ENCODE results near the gene RAPGEF5. TPM values are rescaled to one million over a fixed set of nuclear protein-coding genes. Genes with fewer than 3 reads are reported as not detected.

The RAPGEF5 gene
- total and polyA plus RNA-seq, 10 of the 15 experiments (the other 5 are each of a cell fraction or from before 2014, with no cell fraction given): 0.38 to 4.0 (median 1.6) TPM; not detected in 1

DNA sequence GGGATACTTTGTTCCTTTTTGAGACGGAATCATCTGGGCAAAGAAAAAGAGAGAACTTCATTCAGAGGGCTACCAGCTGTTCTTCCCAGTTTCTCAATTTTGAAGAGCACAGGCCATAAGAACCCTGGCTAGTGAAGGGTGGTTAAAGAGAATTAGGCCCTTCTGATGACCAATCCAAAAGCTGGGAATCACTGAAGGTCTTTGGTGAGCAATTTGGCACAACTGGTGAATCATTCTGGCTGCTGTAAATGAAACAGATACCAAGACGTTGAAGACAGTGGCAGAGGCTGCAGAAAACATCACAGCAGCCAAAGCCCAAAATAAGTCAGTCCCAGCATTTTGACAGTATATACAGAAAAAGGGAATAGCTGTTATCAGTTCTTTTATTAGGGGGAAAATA, 5.1 kb downstream of the RAPGEF5 start (continued):
- TF ChIP-seq HDAC6 (IDR thresholded peaks at IDR 0.05; ENCODE audit: unreplicated experiment): no peak

DNA sequence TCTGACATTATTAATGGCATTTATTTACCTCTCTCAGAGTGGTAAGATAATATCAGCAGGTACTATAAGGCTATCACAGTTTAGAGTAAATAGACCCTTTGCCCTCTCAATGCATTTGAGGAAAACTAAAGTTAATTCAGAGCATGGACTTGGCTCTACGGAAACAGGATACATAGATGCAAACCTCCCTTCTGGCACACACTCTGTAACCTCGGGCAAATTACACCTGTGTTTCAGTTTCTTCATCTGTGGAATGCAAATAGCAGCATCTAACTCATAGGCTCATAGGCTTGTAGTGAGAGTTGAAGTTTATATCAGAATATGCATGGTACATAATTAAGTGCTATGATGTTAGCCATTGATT, 5.6 kb downstream of the RAPGEF5 start:
- ChIA-PET CTCF (interaction anchor here (1.0 to 1.9 kb wide), 3 partner anchors 10 to 101 kb away, joined by 3 to 5 read pairs (median 5); no protein-coding TSS in a partner anchor), POLR2A (interaction anchor here (0.8 to 1.3 kb wide), 4 partner anchors 12 to 96 kb away, joined by 3 read pairs; no protein-coding TSS in a partner anchor), RAD21 (ENCODE audit: unreplicated experiment) (interaction anchor here (0.8 to 1.1 kb wide), 2 partner anchors 94 to 96 kb away, joined by 3 to 4 read pairs; no protein-coding TSS in a partner anchor), SMC1A (ENCODE audit: uncharacterized antibody, unreplicated experiment) (interaction anchor here (1.2 to 2.9 kb wide), 9 partner anchors 10 to 172 kb away, joined by 4 to 12 read pairs (median 5); no protein-coding TSS in a partner anchor)
- Histone ChIP-seq H3K4me3 (peak overlapping the region; percentile 36; the same call in 1 of the 2 replicates), H2AFZ (ENCODE audit: control insufficient read depth, low read depth, low read length) (peak overlapping the region; percentile 24; the same call in 1 of the 2 replicates), H3K27me3 (replicated peaks in 1 of 2; ENCODE audit: control insufficient read depth in 2 of 2, insufficient read depth in 2 of 2, low read length in 1 of 2) (peaks cover 0 to 2% of the 10 kb centered on the region in 2 experiments; a peak in 2 of 4 replicates), H3K9ac (ENCODE audit: control insufficient read depth, insufficient read depth, low read length) (peak overlapping the region; percentile 48; the same call in 1 of the 2 replicates), H3K4me1 (ENCODE audit: control insufficient read depth, insufficient read depth, low read length) (peaks cover 21% of the 10 kb centered on the region; the same call in 1 of the 2 replicates), H3K4me2 (ENCODE audit: control insufficient read depth, insufficient read depth) (peak overlapping the region; percentile 95), H3K9me3 (replicated peaks; ENCODE audit: control insufficient read depth, insufficient read depth, low read length) (peaks cover 10% of the 10 kb centered on the region; the same call in 2 of the 3 replicates), H3K36me3 (ENCODE audit: control insufficient read depth in 2 of 2, insufficient read depth in 2 of 2, low read length in 1 of 2) (no peaks in the 10 kb centered on the region), H3K27ac (ENCODE audit: control insufficient read depth, insufficient read depth) (peak overlapping the region; percentile 79), H4K20me1 (ENCODE audit: control insufficient read depth, insufficient read depth) (no peaks in the 10 kb centered on the region), H3K79me2 (ENCODE audit: control insufficient read depth, insufficient read depth, low read length) (peaks cover 48% of the 10 kb centered on the region)
- in situ Hi-C loops (cut with MboI): no loop called here
- WGBS (ENCODE audit: insufficient coverage, insufficient replicate concordance, low lambda C conversion rate, missing lambda C conversion rate): 0% methylated on average over 2 of the region's 2 CpGs
- BruUV-seq (replicated peaks): no TSS peak
- TF ChIP-seq MTA2 (IDR thresholded peaks at IDR 0.05; ENCODE audit: low read depth) (0 out of 2 replicates have a peak, but pooled peaks have one; percentile 9), POU2F2 (IDR thresholded peaks at IDR 0.05; ENCODE audit: borderline replicate concordance, low read depth, low read length) (peak; percentile 60; the same call in 1 of the 3 replicates), POLR2AphosphoS5 (IDR thresholded peaks at IDR 0.05; ENCODE audit: low read length) (no peak), MEF2A (IDR thresholded peaks at IDR 0.05; ENCODE audit: insufficient read depth, low read depth, low read length) (no peak)
- TF ChIP-seq, protein P1, sequence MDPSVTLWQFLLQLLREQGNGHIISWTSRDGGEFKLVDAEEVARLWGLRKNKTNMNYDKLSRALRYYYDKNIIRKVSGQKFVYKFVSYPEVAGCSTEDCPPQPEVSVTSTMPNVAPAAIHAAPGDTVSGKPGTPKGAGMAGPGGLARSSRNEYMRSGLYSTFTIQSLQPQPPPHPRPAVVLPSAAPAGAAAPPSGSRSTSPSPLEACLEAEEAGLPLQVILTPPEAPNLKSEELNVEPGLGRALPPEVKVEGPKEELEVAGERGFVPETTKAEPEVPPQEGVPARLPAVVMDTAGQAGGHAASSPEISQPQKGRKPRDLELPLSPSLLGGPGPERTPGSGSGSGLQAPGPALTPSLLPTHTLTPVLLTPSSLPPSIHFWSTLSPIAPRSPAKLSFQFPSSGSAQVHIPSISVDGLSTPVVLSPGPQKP (IDR thresholded peaks at IDR 0.05; ENCODE audit: low read depth, low read length): no peak
- no peak for FAIRE-seq
- peak; percentile 66 for DNase-seq (ENCODE audit: low read depth, low spot score)
- ATAC-seq: peak; percentile 78
- intact Hi-C loops (cut with micrococcal nuclease; ENCODE audit: unreplicated experiment): loop anchor here (5.0 kb wide), 1 partner anchor 96 kb away; no protein-coding TSS in a partner anchor

Data from GM12878 (cell line).